ENCODE results near the gene MAL. TPM values are rescaled to one million over a fixed set of nuclear protein-coding genes. Genes with fewer than 3 reads are reported as not detected.

MAL gene
- total and polyA plus RNA-seq, 2 of the 13 experiments (the other 11 are each of a cell fraction or from before 2014, with no cell fraction given), result not detected

GRCh38 chr2:95060446-95061118, 35.1 kb downstream of the MAL start (continued):
- no peak for TF ChIP-seq ZNF646 (CRISPR knock-in tag; IDR thresholded peaks at IDR 0.05)
- TF ChIP-seq SATB2 (CRISPR knock-in tag; IDR thresholded peaks at IDR 0.05), result no peak
- TF ChIP-seq KDM6A (CRISPR knock-in tag; IDR thresholded peaks at IDR 0.05; ENCODE audit: low read depth), result peak; percentile 61; the same call in 1 of the 2 replicates
- no peak for TF ChIP-seq TEAD2 (CRISPR knock-in tag; IDR thresholded peaks at IDR 0.05)
- TF ChIP-seq ZNF564 (CRISPR knock-in tag; IDR thresholded peaks at IDR 0.05), result no peak
- TF ChIP-seq HHEX (CRISPR knock-in tag; IDR thresholded peaks at IDR 0.05), result no peak
- peak; percentile 38; the same call in 1 of the 2 replicates for TF ChIP-seq ZFY (CRISPR knock-in tag; IDR thresholded peaks at IDR 0.05)
- TF ChIP-seq ETV5 (CRISPR knock-in tag; IDR thresholded peaks at IDR 0.05; ENCODE audit: borderline replicate concordance), result peak; percentile 15; the same call in 1 of the 2 replicates

Measured in HepG2 (cell line).